Neural cell (in vitro differentiated cells): ENCODE results near the gene ST3GAL4. TPM values are rescaled to one million over a fixed set of nuclear protein-coding genes. Genes with fewer than 3 reads are reported as not detected.

ENCODE experiments used
- H2AFZ ChIP-seq: fragments of 200-600, 300-800 bp; sonication (generic), shearing (Covaris generic); 2 replicates; pipeline ENCODE4 v1.6.0; 2014; ENCODE audit warnings: low read depth, mild to moderate bottlenecking, antibody characterized with exemption, low read length, moderate library complexity
- H3F3A ChIP-seq: fragments of 200-600 bp; shearing (Covaris generic); 2 replicates; pipeline ENCODE4 v1.6.1; 2016; ENCODE audit warnings: mild to moderate bottlenecking, moderate library complexity, mixed read lengths, antibody characterized with exemption, low read length; ENCODE audit not compliant: insufficient read depth, poor library complexity, severe bottlenecking
- H3K27ac ChIP-seq: fragments of 200-600, 300-800 bp; sonication (generic), shearing (Covaris generic); 2 replicates; pipeline ENCODE4 v1.5.1; 2014; ENCODE audit warnings: mild to moderate bottlenecking, low read length, moderate library complexity
- H3K27me3 ChIP-seq: fragments of 300-800, 200-600 bp; sonication (generic), shearing (Covaris generic); 2 replicates; pipeline ENCODE4 v1.6.0; 2014; ENCODE audit warnings: mild to moderate bottlenecking, low read depth, low read length, moderate library complexity; ENCODE audit not compliant: insufficient read depth
- H3K36me3 ChIP-seq: fragments of 300-800, 200-600 bp; sonication (generic), shearing (Covaris generic); 2 replicates; pipeline ENCODE4 v1.5.1; 2014; ENCODE audit warnings: mild to moderate bottlenecking, antibody characterized with exemption, low read length, moderate library complexity; ENCODE audit not compliant: insufficient read depth
- H3K4me2 ChIP-seq: fragments of 300-800, 200-600 bp; sonication (generic), shearing (Covaris generic); 2 replicates; pipeline ENCODE4 v1.6.0; 2014; ENCODE audit warnings: mild to moderate bottlenecking, low read length
- H3K4me3 ChIP-seq: fragments of 300-800, 200-600 bp; sonication (generic), shearing (Covaris generic); 2 replicates; pipeline ENCODE4 v1.5.1; 2014; ENCODE audit warnings: mild to moderate bottlenecking, low read length, moderate library complexity
- H3K79me2 ChIP-seq: fragments of 200-600 bp; shearing (Covaris generic); replicated peaks from 2 replicates; pipeline ENCODE4 v1.6.0; 2014; ENCODE audit warnings: mild to moderate bottlenecking, low read length, moderate library complexity; ENCODE audit not compliant: insufficient read depth
- H3K9ac ChIP-seq: fragments of 300-800, 200-600 bp; sonication (generic), shearing (Covaris generic); 2 replicates; pipeline ENCODE4 v1.6.1; 2016; ENCODE audit warnings: mild to moderate bottlenecking, low read length, mixed read lengths
- H3K9me2 ChIP-seq: fragments of 200-600 bp; shearing (Covaris generic); 2 replicates; pipeline ENCODE4 v1.6.1; 2016; ENCODE audit warnings: mild to moderate bottlenecking, low read length, mixed read lengths; ENCODE audit not compliant: insufficient read depth
- H3K9me3 ChIP-seq: fragments of 200-600, 300-800 bp; sonication (generic), shearing (Covaris generic); 2 replicates; pipeline ENCODE4 v1.6.1; 2016; ENCODE audit warnings: mild to moderate bottlenecking, mixed run types, low read length, moderate library complexity, mixed read lengths
- H4K20me1 ChIP-seq: fragments of 200-600 bp; shearing (Covaris generic); 2 replicates; pipeline ENCODE4 v1.6.1; 2016; ENCODE audit warnings: mild to moderate bottlenecking, mixed run types; ENCODE audit not compliant: insufficient read depth
- CTCF ChIP-seq: fragments of 450-650 bp; IDR thresholded peaks from 2 replicates; pipeline ENCODE4 v1.5.1; 2014; ENCODE audit warnings: antibody characterized with exemption, mild to moderate bottlenecking, moderate library complexity; ENCODE audit not compliant: poor library complexity, severe bottlenecking
- EP300 ChIP-seq: fragments of 450-650 bp; conservative IDR thresholded peaks from 2 replicates; pipeline ENCODE4 v1.6.1; 2014; ENCODE audit warnings: antibody characterized with exemption, mild to moderate bottlenecking, moderate library complexity; ENCODE audit not compliant: poor library complexity, severe bottlenecking
- EZH2 ChIP-seq: fragments of 200-600, 300-800 bp; shearing (Covaris generic), sonication (generic); IDR thresholded peaks from 2 replicates; pipeline ENCODE4 v1.6.1; 2014; ENCODE audit warnings: antibody characterized with exemption, low read length, borderline replicate concordance, mild to moderate bottlenecking; ENCODE audit not compliant: insufficient read depth, poor library complexity, severe bottlenecking
- MXI1 ChIP-seq: fragments of 450-650 bp; conservative IDR thresholded peaks from 2 replicates; pipeline ENCODE4 v1.6.1; 2014; ENCODE audit warnings: antibody characterized with exemption, mild to moderate bottlenecking; ENCODE audit not compliant: poor library complexity, severe bottlenecking
- POLR2AphosphoS5 ChIP-seq: IDR thresholded peaks from 2 replicates; pipeline ENCODE4 v1.6.1; 2012
- RAD21 ChIP-seq: fragments of 450-650 bp; conservative IDR thresholded peaks from 2 replicates; pipeline ENCODE4 v1.6.1; 2014; ENCODE audit warnings: antibody characterized with exemption, mild to moderate bottlenecking, moderate library complexity
- REST ChIP-seq: IDR thresholded peaks from 2 replicates; pipeline ENCODE4 v1.6.1; 2012; ENCODE audit warnings: borderline replicate concordance
- SMC3 ChIP-seq: fragments of 450-650 bp; conservative IDR thresholded peaks from 2 replicates; pipeline ENCODE4 v1.6.1; 2014; ENCODE audit warnings: antibody characterized with exemption, mild to moderate bottlenecking, moderate library complexity; ENCODE audit not compliant: poor library complexity
- TAF1 ChIP-seq: IDR thresholded peaks from 2 replicates; pipeline ENCODE4 v1.6.1; 2012; ENCODE audit warnings: low read depth
- polyA plus RNA-seq: library from polyadenylated mRNA; depleted of rRNA; stranded (reverse); fragments of >200 nt; gene quantifications from 2 replicates; pipeline ENCODE4 v1.2.3, GENCODE V29; 2014

The ST3GAL4 gene
- polyA plus RNA-seq, 1 donor from 2014 or later: 46.1 TPM

GRCh38 chr11:126311401-126312291 is 43.8 kb upstream of the ST3GAL4 start:
- no peaks in the 10 kb centered on the region for H3K9me3 ChIP-seq
- no peaks in the 10 kb centered on the region for H3F3A ChIP-seq
- H3K4me2 ChIP-seq: no peak overlapping the region
- H3K4me3 ChIP-seq: no peak overlapping the region
- no peaks in the 10 kb centered on the region for H4K20me1 ChIP-seq
- no peaks in the 10 kb centered on the region for H3K9me2 ChIP-seq
- TF ChIP-seq REST (no peak), POLR2AphosphoS5 (no peak), EP300 (no peak), TAF1 (no peak), RAD21 (no peak)
- H3K27ac ChIP-seq: no peak overlapping the region
- no peaks in the 10 kb centered on the region for H3K79me2 ChIP-seq
- H3K9ac ChIP-seq: no peak overlapping the region
- H3K36me3 ChIP-seq: no peaks in the 10 kb centered on the region
- no peak overlapping the region for H2AFZ ChIP-seq
- H3K27me3 ChIP-seq: no peaks in the 10 kb centered on the region

GRCh38 chr11:126312961-126313360 is 42.5 kb upstream of the ST3GAL4 start:
- Histone ChIP-seq H4K20me1 (no peaks in the 10 kb centered on the region), H2AFZ (no peak overlapping the region), H3K9me2 (no peaks in the 10 kb centered on the region), H3K9ac (no peak overlapping the region), H3K9me3 (no peaks in the 10 kb centered on the region), H3F3A (no peaks in the 10 kb centered on the region), H3K4me3 (no peak overlapping the region), H3K4me2 (no peak overlapping the region), H3K36me3 (no peaks in the 10 kb centered on the region), H3K27ac (no peak overlapping the region), H3K79me2 (no peaks in the 10 kb centered on the region), H3K27me3 (no peaks in the 10 kb centered on the region)
- TF ChIP-seq REST (no peak), MXI1 (no peak), POLR2AphosphoS5 (no peak), RAD21 (no peak), TAF1 (no peak), SMC3 (no peak), EP300 (no peak), CTCF (no peak), EZH2 (no peak)
